Lower lobe of right lung (tissue), 2 donors: ENCODE measurements around the gene URB1. TPM values are rescaled to one million over a fixed set of nuclear protein-coding genes. Genes with fewer than 3 reads are reported as not detected.
A peak's percentile ranks its signal among the peaks of the same experiment; 100 is the strongest.

Source experiments
- ATAC-seq, 2 donors: fragments of 200-7000 bp; cut with Tn5 transposase; one replicate each; pipeline ENCODE4 v1.9.1; 2020 to 2022; ENCODE audit warnings: mild to moderate bottlenecking in 2 of 2, moderate library complexity in 2 of 2
- DNase-seq: peaks from one replicate; pipeline ENCODE4 v3.0.0-alpha.2; 2020
- H3K27ac ChIP-seq: fragments of 200-600 bp; one replicate; pipeline ENCODE4 v1.8.0; 2022
- H3K27me3 ChIP-seq: fragments of 200-600 bp; one replicate; pipeline ENCODE4 v1.8.0; 2022; ENCODE audit warnings: low read depth
- H3K36me3 ChIP-seq: fragments of 200-600 bp; one replicate; pipeline ENCODE4 v1.8.0; 2022; ENCODE audit warnings: mild to moderate bottlenecking
- H3K4me1 ChIP-seq: fragments of 200-600 bp; one replicate; pipeline ENCODE4 v1.8.0; 2022
- H3K4me3 ChIP-seq: fragments of 200-600 bp; one replicate; pipeline ENCODE4 v1.8.0; 2022; ENCODE audit warnings: mild to moderate bottlenecking
- H3K9me3 ChIP-seq: fragments of 200-600 bp; one replicate; pipeline ENCODE4 v1.8.0; 2022
- intact Hi-C: fragments of 100-400 bp; cut with DNase I; formaldehyde crosslinking; loops from one replicate; pipeline ENCODE4 v1.11.0; 2022
- total RNA-seq: library from RNA; stranded (reverse); fragmentation: NEBNext Ultra II Directional; extraction: Animal tissue kit (Norgen Biotek cat#: 25700); gene quantifications from one replicate; pipeline ENCODE4 v1.2.1, GENCODE V29; 2021
- TF ChIP-seq, protein P1 (sequence below): fragments of 200-600 bp; IDR thresholded peaks from one replicate; pipeline ENCODE4 v1.8.0; 2022; ENCODE audit warnings: antibody characterized with exemption, mild to moderate bottlenecking
- donor health status: DM: no; HTN: yes; CAD: no; lungs with severe emphysema.

URB1 gene
- total RNA-seq, 1 donor from 2014 or later, result 10.3 TPM

DNA sequence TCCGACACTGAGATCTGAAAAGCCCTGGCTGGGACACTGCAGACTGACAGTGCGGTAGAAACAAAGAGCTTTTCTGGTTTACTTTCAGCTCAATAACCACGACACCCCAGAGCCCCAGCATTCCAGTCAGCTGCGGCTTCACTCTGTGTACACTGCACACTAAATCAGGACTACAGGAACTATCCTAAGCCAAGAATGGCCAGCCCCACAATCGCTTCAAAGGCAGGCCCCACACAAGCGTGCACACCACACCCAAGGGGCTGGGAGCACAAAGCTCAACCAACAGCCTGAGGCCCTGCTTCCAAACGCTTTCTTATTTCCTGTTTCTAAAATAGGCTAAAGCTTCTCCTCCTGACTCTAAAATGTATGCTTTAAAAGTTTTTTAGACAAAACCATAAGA is 28.4 kb downstream of the URB1 start:
- no peaks in the 10 kb centered on the region for H3K27me3 ChIP-seq
- peaks cover 5% of the 10 kb centered on the region for H3K4me1 ChIP-seq
- peak overlapping the region; percentile 1 for H3K27ac ChIP-seq
- H3K4me3 ChIP-seq, result no peak overlapping the region
- DNase-seq (no peak), ATAC-seq (no peak)
- intact Hi-C loops, result no loop called here
- TF ChIP-seq, protein P1, sequence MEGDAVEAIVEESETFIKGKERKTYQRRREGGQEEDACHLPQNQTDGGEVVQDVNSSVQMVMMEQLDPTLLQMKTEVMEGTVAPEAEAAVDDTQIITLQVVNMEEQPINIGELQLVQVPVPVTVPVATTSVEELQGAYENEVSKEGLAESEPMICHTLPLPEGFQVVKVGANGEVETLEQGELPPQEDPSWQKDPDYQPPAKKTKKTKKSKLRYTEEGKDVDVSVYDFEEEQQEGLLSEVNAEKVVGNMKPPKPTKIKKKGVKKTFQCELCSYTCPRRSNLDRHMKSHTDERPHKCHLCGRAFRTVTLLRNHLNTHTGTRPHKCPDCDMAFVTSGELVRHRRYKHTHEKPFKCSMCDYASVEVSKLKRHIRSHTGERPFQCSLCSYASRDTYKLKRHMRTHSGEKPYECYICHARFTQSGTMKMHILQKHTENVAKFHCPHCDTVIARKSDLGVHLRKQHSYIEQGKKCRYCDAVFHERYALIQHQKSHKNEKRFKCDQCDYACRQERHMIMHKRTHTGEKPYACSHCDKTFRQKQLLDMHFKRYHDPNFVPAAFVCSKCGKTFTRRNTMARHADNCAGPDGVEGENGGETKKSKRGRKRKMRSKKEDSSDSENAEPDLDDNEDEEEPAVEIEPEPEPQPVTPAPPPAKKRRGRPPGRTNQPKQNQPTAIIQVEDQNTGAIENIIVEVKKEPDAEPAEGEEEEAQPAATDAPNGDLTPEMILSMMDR, result no peak
- H3K36me3 ChIP-seq, result peaks cover 95% of the 10 kb centered on the region
- H3K9me3 ChIP-seq, result no peaks in the 10 kb centered on the region

GRCh38 chr21:32360401-32360975 is 32.3 kb downstream of the URB1 start:
- H3K4me1 ChIP-seq, result peaks cover 5% of the 10 kb centered on the region
- no peaks in the 10 kb centered on the region for H3K9me3 ChIP-seq
- H3K27me3 ChIP-seq, result no peaks in the 10 kb centered on the region
- TF ChIP-seq, protein P1, result no peak
- no peak for DNase-seq
- no peak overlapping the region for H3K27ac ChIP-seq
- H3K36me3 ChIP-seq, result peaks cover 98% of the 10 kb centered on the region
- no peak for ATAC-seq
- intact Hi-C loops, result no loop called here
- H3K4me3 ChIP-seq, result no peak overlapping the region

DNA sequence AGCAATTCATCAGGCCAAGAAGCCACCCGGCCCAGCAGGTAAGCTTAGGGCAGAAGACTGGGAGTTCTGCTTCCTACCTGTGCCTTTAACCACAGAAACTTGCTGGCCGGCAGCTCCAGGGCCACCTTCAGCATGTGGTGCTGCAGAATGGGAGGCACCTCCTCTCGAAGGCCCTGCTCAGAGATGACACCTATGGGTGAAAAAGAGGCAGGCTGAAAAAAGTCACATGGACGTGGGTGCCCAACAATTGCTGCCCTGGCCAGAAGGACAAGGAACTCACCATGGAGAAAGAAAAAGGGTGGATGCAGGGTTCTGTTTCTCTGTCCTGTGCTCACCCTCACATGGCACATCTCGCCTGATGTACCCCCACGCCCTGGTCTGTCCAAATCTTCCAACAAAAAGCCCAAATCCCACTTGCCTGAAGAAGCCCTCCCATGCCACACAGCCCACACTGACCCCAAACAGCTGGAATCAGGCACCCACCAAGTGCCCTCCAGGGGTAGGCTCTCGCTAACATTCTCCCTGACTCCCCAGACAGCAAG is 33.0 kb downstream of the URB1 start:
- H3K4me1 ChIP-seq, result peaks cover 3% of the 10 kb centered on the region
- TF ChIP-seq, protein P1, result no peak
- no peak overlapping the region for H3K4me3 ChIP-seq
- peaks cover 98% of the 10 kb centered on the region for H3K36me3 ChIP-seq
- ATAC-seq, result peak in 1 of 2 donors; percentile 16
- DNase-seq, result no peak
- no peaks in the 10 kb centered on the region for H3K9me3 ChIP-seq
- H3K27ac ChIP-seq, result no peak overlapping the region
- H3K27me3 ChIP-seq, result no peaks in the 10 kb centered on the region
- intact Hi-C loops, result no loop called here

GRCh38 chr21:32356874-32357395 is 35.9 kb downstream of the URB1 start:
- DNase-seq (no peak), ATAC-seq (no peak)
- H3K27me3 ChIP-seq, result no peaks in the 10 kb centered on the region
- TF ChIP-seq, protein P1, result no peak
- no peak overlapping the region for H3K4me3 ChIP-seq
- H3K4me1 ChIP-seq, result no peaks in the 10 kb centered on the region
- intact Hi-C loops, result no loop called here
- H3K36me3 ChIP-seq, result peaks cover 100% of the 10 kb centered on the region
- H3K27ac ChIP-seq, result no peak overlapping the region
- H3K9me3 ChIP-seq, result no peaks in the 10 kb centered on the region

DNA sequence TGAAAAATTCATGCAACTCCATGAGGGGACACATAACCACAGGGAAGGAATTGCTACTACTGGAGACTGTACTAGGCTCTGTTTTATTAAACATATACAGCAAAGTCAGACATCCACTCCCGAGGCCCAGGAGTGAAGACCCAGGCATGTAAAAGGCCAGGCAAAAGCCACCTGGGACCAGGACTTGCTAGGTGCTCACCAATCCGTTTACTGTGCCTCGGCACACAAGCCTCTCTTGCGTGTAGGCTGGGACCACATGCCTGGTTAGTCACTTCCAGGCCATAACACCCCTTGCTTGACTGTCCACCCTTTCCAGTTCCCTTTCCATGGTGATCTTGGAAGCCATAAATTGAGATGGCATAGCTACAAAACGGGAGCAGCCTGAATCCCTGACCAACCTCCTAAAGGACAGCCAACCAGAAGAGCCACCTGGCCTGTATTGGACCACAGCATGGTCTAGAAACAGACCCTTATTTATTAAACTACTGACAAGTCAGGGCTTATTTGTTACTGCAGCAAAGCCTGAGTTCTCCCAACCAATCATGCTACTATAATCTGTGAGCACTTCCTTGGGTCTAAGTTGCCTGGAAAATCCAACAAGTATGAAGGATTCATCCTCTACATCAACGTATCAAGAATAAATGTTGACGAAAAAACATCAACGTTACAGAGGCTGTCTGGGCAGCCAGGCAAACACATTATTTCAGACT is 39.7 kb downstream of the URB1 start:
- Histone ChIP-seq H3K27me3 (no peaks in the 10 kb centered on the region), H3K27ac (no peak overlapping the region), H3K4me3 (no peak overlapping the region), H3K9me3 (no peaks in the 10 kb centered on the region), H3K4me1 (no peaks in the 10 kb centered on the region), H3K36me3 (peaks cover 100% of the 10 kb centered on the region)
- no peak for ATAC-seq
- no peak for DNase-seq
- TF ChIP-seq, protein P1, result no peak
- intact Hi-C loops, result no loop called here
